ENCODE results near the gene GTPBP10.

GTPBP10 gene

DNA sequence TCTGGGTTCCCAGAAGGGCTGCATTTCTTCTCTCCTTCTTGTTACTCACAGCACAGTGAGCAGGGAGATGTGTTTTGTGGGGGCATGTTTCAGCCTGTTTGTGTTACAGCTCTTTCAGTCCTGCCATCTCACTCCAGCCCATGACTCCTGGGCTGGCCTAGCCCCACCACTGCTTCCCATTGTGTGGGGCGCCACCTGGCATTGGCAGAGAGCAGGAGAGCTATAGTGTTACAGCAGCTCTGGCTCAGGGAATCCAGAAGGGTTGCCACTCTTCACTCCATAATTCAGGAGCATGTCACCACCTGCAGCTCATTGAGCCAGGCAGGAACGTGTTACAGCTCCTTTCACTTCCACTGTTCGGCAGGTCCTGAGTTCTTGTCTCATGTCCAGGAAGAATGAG is 86.7 kb downstream of the GTPBP10 start:
- DNase-seq (ENCODE audit: low read depth), result no peak

Measured in CMK (cell line).